ENCODE measurements around the gene AUP1.

Gene AUP1

DNA sequence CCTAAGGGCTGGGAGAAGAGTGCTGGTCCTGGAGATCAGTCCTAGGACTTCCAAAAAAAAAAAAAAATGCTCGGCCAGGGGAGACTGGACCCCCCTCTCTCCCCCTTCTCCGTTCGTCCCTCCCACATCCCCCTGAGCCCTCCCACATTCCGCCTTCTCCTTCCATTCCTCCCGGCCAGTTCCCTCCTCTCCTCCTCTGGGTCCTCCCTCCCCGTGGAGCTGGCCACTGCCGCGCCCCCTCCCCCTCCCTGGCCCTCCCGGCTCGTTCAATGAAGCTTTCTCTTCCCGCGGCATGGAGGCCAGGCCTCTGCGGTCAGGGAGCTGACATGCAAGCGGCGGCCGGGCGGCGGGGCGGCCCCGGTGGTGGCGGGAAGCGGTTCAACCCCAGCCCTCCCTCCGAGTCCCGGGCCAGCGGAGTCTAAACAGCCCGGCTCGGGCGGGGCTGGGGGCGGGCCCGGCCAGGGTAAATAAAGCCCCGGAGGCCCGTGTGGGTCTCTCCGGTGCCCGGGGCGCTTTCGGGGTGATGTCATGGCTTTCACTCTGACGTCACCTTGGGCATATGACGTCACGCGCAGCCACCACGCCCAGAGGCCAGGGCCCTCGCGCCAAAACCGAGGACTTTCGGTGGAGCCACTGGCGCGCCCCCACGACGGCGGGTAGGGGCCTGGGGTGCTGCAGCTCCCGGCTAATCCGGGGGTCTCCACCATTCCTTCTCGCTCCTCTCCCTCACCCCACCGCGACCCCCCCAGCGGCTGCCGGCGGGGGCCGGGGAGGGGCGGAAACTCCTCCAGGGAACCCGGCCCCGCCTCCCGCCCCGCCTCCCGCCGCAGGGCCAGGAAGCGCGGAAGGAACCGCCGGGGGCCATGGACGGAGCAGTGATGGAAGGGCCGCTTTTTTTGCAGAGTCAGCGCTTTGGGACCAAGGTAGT, 24.6 kb upstream of the AUP1 start, which contains the start of the genes DOK1 and LOXL3:
Gene DOK1, plus strand, starts transcription at position 829 of the 928 bp plus-strand sequence. Its CDS starts 35 bp downstream, at position 864.
Gene LOXL3, minus strand, starts transcription at position 51 of the 928 bp plus-strand sequence. CDS start 1,308 bp downstream, outside the sequence.
- CTCF ChIA-PET = no interaction called here
- TF ChIP-seq TARDBP (IDR thresholded peaks at IDR 0.05) (peak; percentile 89; the same call in 1 of the 2 replicates), SUZ12 (IDR thresholded peaks at IDR 0.05) (no peak), LEF1 (IDR thresholded peaks at IDR 0.05; ENCODE audit: borderline replicate concordance) (no peak; the same call in 1 of the 2 replicates), FOXM1 (IDR thresholded peaks at IDR 0.05; ENCODE audit: borderline replicate concordance) (peak; percentile 21; the same call in 1 of the 2 replicates)
- peak; percentile 79 for DNase-seq (ENCODE audit: extremely low spot score)
- POLR2A ChIA-PET = interaction anchor here (0.9 to 1.6 kb wide), 5 partner anchors 14 to 96 kb away, joined by 3 to 6 read pairs (median 3); partner anchors contain the start of genes AUP1, HTRA2 and WBP1

DNA sequence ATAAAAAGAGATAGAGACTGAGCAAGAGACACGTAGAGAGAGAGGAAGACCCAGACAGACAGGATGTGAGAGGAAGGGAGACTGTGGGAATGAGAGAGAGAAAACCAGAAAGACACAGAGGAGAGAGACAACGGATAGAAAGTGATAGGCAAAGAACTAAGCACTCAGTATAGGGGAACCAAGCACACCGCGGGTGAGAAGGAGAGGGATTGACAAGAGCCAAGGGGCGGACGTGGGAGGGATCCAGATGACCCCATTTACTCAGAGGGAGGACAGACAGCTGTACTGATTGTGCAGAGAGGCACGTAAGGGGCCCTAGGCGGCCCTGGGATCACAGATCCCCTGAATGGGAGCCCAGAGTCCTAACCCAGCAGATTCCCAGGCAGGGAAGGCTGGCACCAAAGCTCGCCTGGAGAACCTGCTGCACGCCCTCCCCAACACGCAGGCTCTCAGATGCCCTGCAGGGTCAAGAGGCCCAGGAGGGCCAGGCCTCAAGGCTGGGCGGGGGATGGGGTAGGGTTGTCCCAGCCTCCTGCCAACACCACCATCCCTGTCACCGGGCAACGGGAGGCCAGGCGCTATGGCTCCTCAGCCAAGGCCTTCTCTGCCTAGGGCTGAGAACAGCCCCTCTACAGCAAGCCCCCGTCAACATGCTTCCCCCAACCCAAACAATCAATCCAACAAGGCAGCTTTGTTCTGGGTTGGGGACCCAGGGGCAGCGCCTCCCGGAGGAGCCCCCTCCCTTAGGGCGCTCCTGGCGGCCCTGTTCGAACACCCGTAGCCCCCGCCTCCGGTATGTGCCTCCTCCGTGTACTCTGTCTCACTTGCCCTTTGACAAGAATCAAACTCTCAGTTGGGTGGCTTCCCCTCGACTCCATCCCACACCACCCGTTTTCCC, 23.7 kb upstream of the AUP1 start:
- CTCF ChIA-PET = no interaction called here
- POLR2A ChIA-PET = interaction anchor here (0.9 to 1.6 kb wide), 5 partner anchors 15 to 95 kb away, joined by 3 to 6 read pairs (median 3); partner anchors contain the start of genes AUP1, HTRA2 and WBP1
- TF ChIP-seq HDGF (IDR thresholded peaks at IDR 0.05; ENCODE audit: borderline replicate concordance) (0 out of 2 replicates have a peak, but pooled peaks have one; percentile 46), SP1 (IDR thresholded peaks at IDR 0.05) (no peak)
- peak; percentile 30 for DNase-seq (ENCODE audit: extremely low spot score)

DNA sequence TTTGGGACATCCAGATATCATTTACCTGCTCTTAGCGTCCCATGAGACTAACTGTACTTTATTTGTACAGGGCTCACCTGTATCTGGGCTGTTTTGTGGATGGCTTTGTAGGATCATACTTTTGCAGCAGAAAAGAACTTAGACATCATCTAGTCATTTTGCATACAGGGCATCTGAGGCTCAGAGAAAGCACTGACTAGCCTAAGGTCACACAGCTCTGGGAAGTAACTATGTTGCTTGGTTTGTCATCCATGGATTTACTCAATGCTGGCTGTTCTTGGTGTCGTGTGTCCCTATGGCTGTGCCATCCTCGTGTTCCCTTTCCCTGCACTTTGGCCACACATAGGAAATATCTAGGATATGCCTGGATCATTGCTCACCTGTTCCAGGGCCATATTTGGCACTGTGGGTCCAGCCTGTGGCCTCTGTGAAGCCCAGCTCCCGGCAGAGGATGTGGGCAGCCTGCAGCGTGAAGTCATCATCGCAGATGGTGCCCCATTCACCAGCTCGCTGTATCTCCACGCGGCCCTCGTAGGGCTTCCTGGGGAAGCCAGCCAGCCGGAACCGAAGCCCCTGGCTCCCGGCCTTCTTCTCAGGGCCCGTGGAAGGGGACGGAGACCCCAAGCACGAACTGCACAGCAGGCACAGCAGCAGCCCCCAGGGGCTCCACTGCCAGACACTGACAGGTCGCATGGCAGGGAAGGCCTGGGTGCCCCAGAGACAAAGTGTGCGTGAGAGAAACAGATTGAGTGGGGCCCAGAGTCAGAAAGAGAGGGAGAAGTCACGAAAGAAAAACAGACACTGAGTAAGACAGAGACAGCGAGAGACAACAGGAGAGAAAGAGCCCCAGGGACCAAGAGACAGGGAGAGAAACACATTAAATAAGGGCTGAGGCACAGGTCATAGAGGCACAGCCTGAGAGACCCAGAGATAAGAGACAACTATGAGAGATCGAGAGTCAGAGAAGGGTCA, 22.7 kb upstream of the AUP1 start:
- DNase-seq (ENCODE audit: extremely low spot score) = no peak
- ChIA-PET POLR2A (interaction anchor here (2.3 kb wide), 1 partner anchor 18 kb away, joined by 5 read pairs; no protein-coding TSS in a partner anchor), CTCF (interaction anchor here (0.6 kb wide), 1 partner anchor 65 kb away, joined by 5 read pairs; no protein-coding TSS in a partner anchor)
- no peak for TF ChIP-seq FOXM1 (IDR thresholded peaks at IDR 0.05; ENCODE audit: borderline replicate concordance)
- no peak for TF ChIP-seq FOXK2 (IDR thresholded peaks at IDR 0.05)
- no peak for TF ChIP-seq ELF4 (IDR thresholded peaks at IDR 0.05)
- no peak for TF ChIP-seq PKNOX1 (IDR thresholded peaks at IDR 0.05)
- no peak for TF ChIP-seq ZNF384 (IDR thresholded peaks at IDR 0.05)
- no peak for TF ChIP-seq ARNT (IDR thresholded peaks at IDR 0.05)
- no peak for TF ChIP-seq L3MBTL2 (conservative IDR thresholded peaks at IDR 0.05)

DNA sequence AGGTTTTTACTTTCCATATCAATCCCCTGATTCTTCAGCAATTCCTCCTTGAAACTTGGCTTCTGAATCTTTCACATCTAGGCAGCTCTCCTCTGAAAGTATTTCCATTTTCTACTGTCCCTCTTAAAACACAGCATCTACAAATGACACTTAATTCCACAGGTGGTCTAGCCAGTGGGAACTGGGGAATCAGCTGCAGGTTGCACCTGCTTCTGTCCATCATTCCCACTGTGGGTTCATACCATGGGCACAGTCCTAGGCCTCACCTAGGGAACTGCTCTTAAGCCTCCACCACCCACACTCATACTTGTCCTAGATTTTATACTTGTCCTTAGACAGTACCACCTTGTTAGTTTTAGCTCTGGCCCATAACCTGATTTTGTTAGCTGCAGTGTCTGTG, 22.0 kb upstream of the AUP1 start:
- CTCF ChIA-PET = interaction anchor here (0.6 kb wide), 1 partner anchor 65 kb away, joined by 5 read pairs; no protein-coding TSS in a partner anchor
- no peak for DNase-seq (ENCODE audit: extremely low spot score)
- no peak for TF ChIP-seq PKNOX1 (IDR thresholded peaks at IDR 0.05)
- no peak for TF ChIP-seq L3MBTL2 (conservative IDR thresholded peaks at IDR 0.05)
- no peak for TF ChIP-seq CTBP1 (IDR thresholded peaks at IDR 0.05; ENCODE audit: borderline replicate concordance)
- TF ChIP-seq BHLHE40 (IDR thresholded peaks at IDR 0.05; ENCODE audit: borderline replicate concordance) = no peak
- POLR2A ChIA-PET = interaction anchor here (2.3 kb wide), 1 partner anchor 17 kb away, joined by 5 read pairs; no protein-coding TSS in a partner anchor

GRCh38 chr2:74550231-74550630, 20.7 kb upstream of the AUP1 start:
- POLR2A ChIA-PET = interaction anchor here (0.6 to 2.3 kb wide), 6 partner anchors 16 to 42 kb away, joined by 3 to 5 read pairs (median 3); partner anchors contain the start of gene HTRA2
- no peak for DNase-seq (ENCODE audit: extremely low spot score)
- TF ChIP-seq FOXM1 (IDR thresholded peaks at IDR 0.05; ENCODE audit: borderline replicate concordance) (no peak), NFRKB (IDR thresholded peaks at IDR 0.05) (no peak), L3MBTL2 (conservative IDR thresholded peaks at IDR 0.05) (no peak), FOXK2 (IDR thresholded peaks at IDR 0.05) (no peak), CTBP1 (IDR thresholded peaks at IDR 0.05; ENCODE audit: borderline replicate concordance) (no peak)
- CTCF ChIA-PET = interaction anchor here (0.9 kb wide), 1 partner anchor 36 kb away, joined by 4 read pairs; no protein-coding TSS in a partner anchor
